Hindlimb muscle (tissue), 1 donor: Measurements from ENCODE around the gene COA4. TPM values are rescaled to one million over a fixed set of nuclear protein-coding genes. Genes with fewer than 3 reads are reported as not detected.
A peak's percentile ranks its signal among the peaks of the same experiment; 100 is the strongest.
"Not testable (repeated sequence)": the region's sequence is repeated elsewhere in the genome, so short reads cannot be mapped to it uniquely, and the experiment has no call there.

Source experiments
- DNase-seq: peaks from one replicate; pipeline ENCODE4 v3.0.0-alpha.2; 2013
- polyA plus RNA-seq: library from polyadenylated mRNA; unstranded; fragments of 120-200 nt; gene quantifications from one replicate; pipeline ENCODE4 v1.2.1, GENCODE V29; 2013; ENCODE audit not compliant: insufficient read length

COA4 gene
- polyA plus RNA-seq, result 81.9 TPM

DNA sequence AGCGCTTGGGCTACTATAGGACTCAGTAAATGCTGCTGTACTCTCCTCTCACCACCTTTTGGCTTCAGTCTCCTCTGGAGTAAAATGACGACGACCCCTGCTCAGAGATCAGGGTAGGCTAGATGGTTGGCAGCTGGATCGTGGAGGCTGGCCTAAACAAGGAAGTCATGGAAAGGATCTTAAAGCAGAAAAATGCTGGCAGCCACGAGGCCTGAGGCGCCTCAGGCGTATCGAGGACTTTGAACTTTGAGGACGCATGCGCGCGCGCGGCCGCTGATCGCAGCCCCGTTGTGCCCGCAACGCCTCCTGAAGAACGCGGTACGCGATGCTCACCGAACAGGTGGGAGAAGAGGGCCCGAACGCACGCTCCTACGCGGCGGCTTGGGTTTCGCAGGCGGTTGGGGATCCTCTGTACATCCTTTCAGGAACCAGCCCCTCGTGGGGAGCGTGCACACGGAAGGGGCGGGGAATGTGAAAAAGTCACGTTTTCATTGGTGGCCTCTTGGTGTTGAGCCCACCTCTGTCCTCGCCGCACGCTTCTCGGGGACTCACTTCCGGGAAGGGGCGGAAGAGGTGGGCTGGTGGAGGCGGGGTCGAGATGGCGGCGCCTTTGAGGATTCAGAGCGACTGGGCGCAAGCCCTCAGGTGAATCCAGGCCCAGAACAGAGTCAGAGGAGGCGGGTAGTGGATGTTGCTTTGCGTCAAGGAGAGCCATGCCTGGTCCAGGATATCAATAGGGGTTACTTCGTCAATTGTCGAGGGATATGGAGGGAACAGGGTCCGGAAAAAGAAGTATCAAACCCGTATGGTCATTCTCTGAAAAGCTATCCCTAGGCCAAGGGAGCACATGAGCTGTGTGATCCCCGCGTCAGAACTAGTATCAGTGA lies at the start of gene COA4, which contains the start of gene PAAF1:
Gene COA4 (minus strand): TSS at position 423 of the 887 bp plus-strand sequence. CDS start 3,468 bp downstream, outside the sequence.
Gene PAAF1 (plus strand): TSS at position 576 of the 887 bp plus-strand sequence. CDS start 23 bp downstream, at position 599.
- DNase-seq, result peak; percentile 96

GRCh38 chr11:73921180-73921579 lies 44.5 kb upstream of the COA4 start:
- no peak for DNase-seq

DNA sequence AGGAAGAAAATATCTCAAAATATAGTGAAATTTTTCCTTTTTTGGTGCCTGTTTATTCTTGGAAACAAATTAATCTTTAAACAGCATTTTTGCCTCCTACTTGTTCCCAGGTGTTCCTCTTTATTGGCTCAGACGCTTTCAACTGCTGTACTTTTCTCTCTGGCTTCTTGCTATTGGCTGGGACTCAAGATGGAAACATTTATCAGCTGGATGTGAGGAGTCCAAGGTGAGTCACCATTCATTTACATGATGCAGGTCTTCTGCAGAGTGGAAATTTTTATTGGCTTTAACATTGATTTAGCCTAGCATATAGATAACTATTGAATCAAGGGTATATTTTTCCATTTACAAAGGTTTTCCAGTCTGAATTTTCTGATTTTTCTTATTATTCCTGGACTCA lies 39.8 kb upstream of the COA4 start:
- DNase-seq, result no peak

DNA sequence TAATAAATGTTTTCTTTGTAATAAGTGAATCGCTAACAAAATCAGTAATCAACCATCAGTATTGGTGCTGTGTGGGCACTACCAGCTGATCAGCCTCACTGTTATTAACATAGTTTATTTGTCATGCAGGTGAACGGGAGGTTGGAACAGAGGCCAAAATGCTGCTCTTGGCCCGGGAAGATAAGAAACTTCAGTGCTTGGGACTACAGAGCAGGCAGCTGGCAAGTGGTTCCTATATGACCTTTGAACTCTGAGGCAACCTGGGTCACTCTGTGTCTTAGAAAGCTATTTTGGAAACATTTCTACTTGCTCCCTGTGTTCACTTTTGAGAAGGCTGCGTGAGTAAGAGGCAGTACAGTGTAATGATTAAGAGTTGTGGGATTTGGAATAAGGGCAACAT lies 37.6 kb upstream of the COA4 start:
- no peak for DNase-seq

DNA sequence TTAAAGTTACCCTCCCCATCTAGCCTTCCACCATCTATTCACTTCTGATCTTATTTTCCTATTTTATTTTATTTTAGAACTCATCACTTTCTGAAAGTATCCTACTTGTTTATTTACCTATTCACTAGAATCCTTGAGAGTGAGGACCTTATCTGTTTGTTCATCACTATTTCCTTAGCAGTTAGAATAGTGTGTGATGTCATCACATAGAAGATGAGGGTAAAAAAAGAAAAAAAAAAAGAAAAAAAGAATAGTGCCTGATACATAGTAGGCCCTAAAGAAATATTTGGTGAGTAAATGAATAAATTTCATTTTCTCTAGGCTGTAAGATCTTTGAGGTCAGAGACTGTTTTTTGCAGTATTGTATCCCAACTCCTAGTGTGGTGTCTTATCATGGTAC lies 36.8 kb upstream of the COA4 start:
- no peak for DNase-seq

GRCh38 chr11:73912026-73912425 lies 35.4 kb upstream of the COA4 start:
- DNase-seq, result no peak

GRCh38 chr11:73907191-73907590 lies 30.5 kb upstream of the COA4 start:
- DNase-seq, result no peak

DNA sequence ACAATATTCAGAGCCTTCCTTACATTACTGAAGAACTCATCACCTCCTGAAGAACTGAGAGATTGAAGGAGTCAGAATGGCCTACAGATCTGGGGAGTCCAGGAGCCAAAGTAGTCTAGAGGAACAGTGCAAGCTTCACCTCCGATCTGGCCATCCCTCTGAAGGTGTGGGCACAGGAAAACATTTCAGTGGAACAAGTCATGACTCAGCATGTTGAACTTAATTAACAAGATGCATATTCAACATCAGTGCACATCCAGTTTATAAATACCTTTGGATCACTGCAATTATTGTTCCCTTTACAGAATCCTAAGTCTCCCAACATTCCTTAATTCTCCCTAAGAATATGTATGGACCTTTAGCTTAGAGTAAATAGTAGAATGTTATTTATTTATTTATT lies 25.7 kb upstream of the COA4 start:
- DNase-seq, result no peak

DNA sequence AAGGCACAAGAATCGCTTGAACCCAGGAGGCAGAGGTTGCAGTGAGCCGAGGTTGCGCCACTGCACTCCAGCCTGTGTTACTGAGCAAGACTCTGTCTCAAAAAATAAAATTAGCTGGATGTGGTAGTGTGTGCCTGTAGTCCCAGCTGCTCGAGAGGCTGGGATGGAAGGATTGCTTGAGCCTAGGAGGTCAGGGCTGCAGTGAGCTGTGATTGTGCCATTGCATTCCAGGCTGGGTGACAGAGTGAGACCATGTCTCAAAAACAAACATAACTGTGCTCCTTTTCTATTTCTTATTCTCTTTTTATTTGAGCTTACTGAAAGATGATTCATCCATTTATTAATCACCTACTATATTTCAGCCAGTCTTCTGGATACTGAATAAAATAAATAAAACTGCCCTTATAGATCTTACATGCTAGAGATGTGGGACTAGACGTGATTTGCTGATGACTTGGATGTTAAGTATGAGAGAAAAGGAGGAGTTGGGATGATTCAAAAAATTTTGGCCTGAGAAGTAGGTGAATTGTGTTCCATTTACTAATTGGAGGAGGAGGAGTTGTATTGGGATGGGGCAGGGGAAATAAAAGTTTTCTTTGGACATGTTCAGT lies 18.2 kb upstream of the COA4 start:
- DNase-seq, result no peak

GRCh38 chr11:73893041-73893440 lies 16.4 kb upstream of the COA4 start:
- no peak for DNase-seq

DNA sequence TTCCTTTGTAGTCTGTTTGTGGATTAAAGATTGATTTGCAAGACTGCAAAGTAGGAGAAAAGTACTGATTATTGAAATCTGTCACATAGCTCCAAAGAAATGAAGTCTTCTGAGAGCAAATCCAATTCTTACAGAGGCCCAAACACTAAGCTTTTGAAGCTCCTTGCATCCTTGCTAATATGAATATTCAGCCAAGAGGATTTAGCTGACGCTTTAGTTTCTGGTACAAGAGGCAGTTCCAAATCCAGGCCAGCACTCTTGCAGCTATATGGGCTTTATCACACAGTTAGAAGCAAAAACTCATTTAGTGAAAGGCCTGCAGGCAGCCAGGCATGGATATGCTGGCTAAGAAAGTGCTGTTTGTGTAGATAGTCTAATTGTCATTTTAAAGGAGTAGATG lies 12.9 kb upstream of the COA4 start:
- DNase-seq, result no peak

GRCh38 chr11:73889019-73889418 lies 12.4 kb upstream of the COA4 start:
- DNase-seq, result no peak

DNA sequence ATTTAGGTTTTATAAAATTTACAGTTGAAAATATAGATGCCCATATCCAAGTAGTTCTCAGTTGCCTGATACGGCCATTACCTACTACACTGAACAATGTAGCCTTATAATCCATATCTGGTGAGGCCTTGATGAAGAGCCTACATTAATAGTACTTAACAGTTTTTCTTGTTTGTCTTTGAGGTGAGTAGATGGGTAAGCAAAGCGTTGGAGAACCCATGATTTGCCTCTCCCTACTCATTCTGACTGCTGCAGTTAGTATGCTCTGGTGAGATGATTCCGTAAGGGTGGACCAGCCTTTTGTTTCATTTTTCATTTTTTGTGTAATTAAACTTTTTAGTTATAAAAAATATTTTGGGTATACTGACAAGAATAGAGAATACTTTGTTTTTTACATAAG lies 11.6 kb upstream of the COA4 start:
- DNase-seq, result no peak

- DNase-seq, result no peak
Observed at GRCh38 chr11:73883856-73884255, 7.2 kb upstream of the COA4 start.

DNA sequence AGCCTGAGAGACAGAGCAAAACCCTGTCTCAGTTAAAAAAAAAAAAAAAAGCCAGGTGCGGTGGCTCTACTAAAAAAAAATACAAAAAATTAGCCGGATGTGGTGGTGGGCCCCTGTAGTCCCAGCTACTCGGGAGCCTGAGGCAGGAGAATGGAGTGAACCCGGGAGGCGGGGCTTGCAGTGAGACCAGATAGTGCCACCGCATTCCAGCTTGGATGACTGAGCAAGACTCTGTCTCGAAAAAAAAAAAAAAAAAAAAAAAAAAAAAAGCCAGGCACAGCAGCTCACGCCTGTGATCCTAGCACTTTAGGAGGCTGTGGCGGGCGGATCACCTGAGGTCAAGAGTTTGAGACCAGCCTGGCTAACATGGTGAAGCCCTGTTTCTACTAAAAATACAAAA lies 3.8 kb upstream of the COA4 start:
- not testable (repeated sequence) for DNase-seq

- no peak for DNase-seq
Observed at GRCh38 chr11:73878771-73879170, 2.1 kb upstream of the COA4 start.

- DNase-seq, result no peak
Observed at GRCh38 chr11:73875840-73876239, 806 bp downstream of the COA4 start.

DNA sequence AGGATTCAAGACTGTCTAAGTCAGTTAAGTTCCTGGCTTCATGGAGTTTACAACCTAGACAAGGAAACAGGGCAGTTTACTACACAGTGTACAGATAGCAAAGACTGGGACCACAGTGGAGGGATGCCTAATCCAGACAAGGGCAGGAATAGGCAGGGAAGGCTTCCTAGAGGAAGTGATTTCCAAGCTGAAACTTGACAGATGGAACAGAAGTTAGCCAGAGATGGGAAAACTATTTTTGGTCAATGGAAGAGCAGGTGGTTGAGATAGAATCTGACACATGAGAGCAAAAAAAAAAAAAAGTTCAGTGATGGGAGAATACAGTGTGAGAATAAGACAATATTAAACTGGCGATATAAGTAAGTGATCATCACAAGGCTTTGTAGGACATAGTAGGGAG lies 1.3 kb downstream of the COA4 start:
- DNase-seq, result no peak

- peak; percentile 23 for DNase-seq
Observed at GRCh38 chr11:73872749-73873357, 3.8 kb downstream of the COA4 start.

- no peak for DNase-seq
Observed at GRCh38 chr11:73870261-73870660, 6.4 kb downstream of the COA4 start.

DNA sequence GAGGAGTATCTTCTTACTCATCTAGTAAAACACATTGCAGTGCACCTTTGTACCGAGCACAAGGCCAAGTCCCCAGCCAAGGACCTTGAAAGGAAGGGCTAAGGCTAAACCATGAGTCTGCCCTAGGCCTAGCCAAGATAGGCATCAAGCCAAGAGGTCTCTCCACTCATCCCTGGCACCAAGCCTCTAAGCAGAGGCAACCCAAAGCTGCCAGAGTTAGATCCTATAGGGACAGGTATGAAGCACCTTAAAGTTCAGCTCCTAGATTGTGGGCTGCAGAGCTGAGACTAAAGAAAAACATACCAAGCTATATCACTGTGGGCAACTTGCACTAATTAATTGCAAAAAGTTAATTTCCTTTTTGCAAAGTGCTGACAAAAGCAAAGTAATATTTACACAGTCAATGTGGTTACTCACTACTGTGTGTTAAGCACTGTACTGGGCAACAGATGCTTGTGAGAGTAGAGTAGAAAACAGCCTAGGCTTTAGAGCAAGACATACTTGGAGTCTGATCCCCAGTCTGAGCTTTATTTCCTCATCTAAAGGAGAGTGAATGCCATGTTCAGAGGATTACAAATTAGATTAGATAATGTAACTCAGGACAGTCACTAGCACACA lies 7.2 kb downstream of the COA4 start:
- no peak for DNase-seq

DNA sequence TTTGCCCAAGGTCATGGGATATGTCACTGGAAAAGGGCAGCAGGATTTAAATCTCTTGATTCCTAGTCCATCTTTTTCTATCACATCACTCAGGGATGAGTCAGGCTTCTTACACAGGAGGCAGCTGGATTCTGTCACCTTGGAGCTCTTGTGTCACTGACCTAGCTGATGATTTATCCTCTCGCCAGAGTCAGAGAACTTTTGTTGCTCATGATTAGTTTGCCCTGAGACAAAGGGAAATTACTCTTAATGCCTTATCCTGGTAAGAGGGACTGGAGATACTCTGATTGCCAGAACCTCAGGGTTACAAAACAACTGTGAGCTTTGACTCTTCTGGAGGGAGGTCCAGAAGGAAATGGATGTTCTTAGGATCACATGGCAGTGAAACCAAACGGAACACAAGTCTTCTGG lies 10.1 kb downstream of the COA4 start:
- DNase-seq, result peak; percentile 30

- peak; percentile 29 for DNase-seq
Observed at GRCh38 chr11:73866095-73866579, 10.5 kb downstream of the COA4 start.
